Nephron progenitor cell (in vitro differentiated cells): ENCODE data around the gene FMNL2.
"Not testable (repeated sequence)": the region's sequence is repeated elsewhere in the genome, so short reads cannot be mapped to it uniquely, and the experiment has no call there.

ENCODE experiments used
- DNase-seq: peaks from one replicate; pipeline ENCODE4 v3.0.0; 2021
- H3K27ac Mint-ChIP-seq: 2 replicates; pipeline ENCODE4 v1.8.0; 2021; ENCODE audit warnings: mild to moderate bottlenecking, moderate library complexity, mixed read lengths
- H3K27me3 Mint-ChIP-seq: 2 replicates; pipeline ENCODE4 v1.8.0; 2021; ENCODE audit warnings: mild to moderate bottlenecking, low read depth, mixed read lengths; ENCODE audit not compliant: poor library complexity
- H3K36me3 Mint-ChIP-seq: 2 replicates; pipeline ENCODE4 v1.8.0; 2021; ENCODE audit warnings: low read depth, mixed read lengths
- H3K4me1 Mint-ChIP-seq: 2 replicates; pipeline ENCODE4 v1.8.0; 2021; ENCODE audit warnings: mixed read lengths
- H3K4me3 Mint-ChIP-seq: 2 replicates; pipeline ENCODE4 v1.8.0; 2021; ENCODE audit warnings: mild to moderate bottlenecking, moderate library complexity, mixed read lengths
- H3K9me3 Mint-ChIP-seq: 2 replicates; pipeline ENCODE4 v1.8.0; 2021; ENCODE audit warnings: mild to moderate bottlenecking, moderate library complexity, mixed read lengths
- CTCF ChIP-seq: fragments of 200-600 bp; sonication (generic); IDR thresholded peaks from 2 replicates; pipeline ENCODE4 v1.5.0; 2021; ENCODE audit warnings: antibody characterized with exemption

The FMNL2 gene

GRCh38 chr2:152518641-152519580 lies 183.9 kb downstream of the FMNL2 start:
- Mint-ChIP-seq H3K9me3 (no peaks in the 10 kb centered on the region), H3K4me3 (no peak overlapping the region), H3K36me3 (peaks cover 17% of the 10 kb centered on the region), H3K27ac (peak overlapping the region; percentile 93), H3K4me1 (peaks cover 35% of the 10 kb centered on the region), H3K27me3 (no peaks in the 10 kb centered on the region)
- no peak for TF ChIP-seq CTCF
- DNase-seq, result no peak

DNA sequence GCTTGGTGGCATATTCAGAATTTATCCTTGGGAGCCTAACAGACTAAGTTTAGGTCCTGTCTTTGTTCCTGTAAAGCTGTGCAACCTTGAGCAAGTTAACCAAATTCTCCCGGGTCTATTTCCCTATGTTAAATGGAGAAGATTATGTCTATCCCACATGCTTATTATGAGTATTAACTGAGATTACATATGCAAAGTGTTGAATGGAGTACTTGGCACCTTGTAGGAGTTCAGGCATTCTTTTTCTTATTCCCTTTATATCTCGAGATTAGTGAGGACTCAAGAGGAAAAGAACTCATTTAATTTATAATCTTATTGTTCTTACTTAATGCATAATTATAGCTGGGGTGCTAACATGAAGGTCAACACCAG lies 184.6 kb downstream of the FMNL2 start:
- peaks cover 35% of the 10 kb centered on the region for H3K4me1 Mint-ChIP-seq

DNA sequence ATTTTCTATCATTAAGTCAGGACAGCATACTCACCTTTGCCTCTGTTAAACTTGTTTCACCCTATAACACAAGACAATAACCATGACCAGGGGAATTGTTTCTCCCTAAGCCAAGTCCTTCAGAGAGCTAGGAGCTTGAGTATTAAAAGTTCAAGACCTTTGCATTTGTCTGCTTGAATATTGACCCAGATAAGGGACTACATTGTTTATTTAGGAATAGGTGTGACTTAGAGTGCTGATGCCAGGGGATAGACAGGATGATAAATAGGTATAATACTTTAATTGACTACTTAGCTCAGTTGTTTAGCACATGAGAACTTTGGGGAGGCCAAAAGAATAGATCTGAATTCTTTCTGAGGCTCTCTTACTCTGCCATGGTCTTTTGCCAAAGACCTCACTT lies 185.8 kb downstream of the FMNL2 start:
- Mint-ChIP-seq H3K4me1 (peaks cover 43% of the 10 kb centered on the region), H3K27me3 (no peaks in the 10 kb centered on the region), H3K4me3 (no peak overlapping the region), H3K27ac (peak overlapping the region; percentile 25), H3K9me3 (no peaks in the 10 kb centered on the region), H3K36me3 (peaks cover 18% of the 10 kb centered on the region)
- no peak for TF ChIP-seq CTCF
- DNase-seq, result no peak

More for the DNA sequence above, 184.6 kb downstream of the FMNL2 start:
- DNase-seq, result no peak
- H3K27me3 Mint-ChIP-seq, result no peaks in the 10 kb centered on the region
- no peak for TF ChIP-seq CTCF
- H3K27ac Mint-ChIP-seq, result no peak overlapping the region
- H3K9me3 Mint-ChIP-seq, result no peaks in the 10 kb centered on the region
- peaks cover 18% of the 10 kb centered on the region for H3K36me3 Mint-ChIP-seq
- no peak overlapping the region for H3K4me3 Mint-ChIP-seq

- not testable (repeated sequence) for H3K27me3 Mint-ChIP-seq, H3K9me3 Mint-ChIP-seq, DNase-seq, H3K27ac Mint-ChIP-seq, H3K4me3 Mint-ChIP-seq
- Mint-ChIP-seq H3K4me1 (peaks cover 52% of the 10 kb centered on the region), H3K36me3 (peaks cover 18% of the 10 kb centered on the region)
Observed at GRCh38 chr2:152522446-152522845, 187.5 kb downstream of the FMNL2 start.

GRCh38 chr2:152523091-152523490 lies 188.1 kb downstream of the FMNL2 start:
- no peaks in the 10 kb centered on the region for H3K27me3 Mint-ChIP-seq
- H3K36me3 Mint-ChIP-seq, result peaks cover 18% of the 10 kb centered on the region
- no peak for TF ChIP-seq CTCF
- peaks cover 46% of the 10 kb centered on the region for H3K4me1 Mint-ChIP-seq
- DNase-seq, result no peak
- H3K27ac Mint-ChIP-seq, result no peak overlapping the region
- no peak overlapping the region for H3K4me3 Mint-ChIP-seq
- no peaks in the 10 kb centered on the region for H3K9me3 Mint-ChIP-seq

GRCh38 chr2:152525277-152525838 lies 190.4 kb downstream of the FMNL2 start:
- no peak for TF ChIP-seq CTCF
- DNase-seq, result no peak
- Mint-ChIP-seq H3K27me3 (peaks cover 3% of the 10 kb centered on the region), H3K27ac (peak overlapping the region; percentile 76), H3K4me3 (no peak overlapping the region), H3K9me3 (no peaks in the 10 kb centered on the region), H3K4me1 (peaks cover 38% of the 10 kb centered on the region), H3K36me3 (peaks cover 18% of the 10 kb centered on the region)
